GM04504 (cell line): ENCODE results near the gene SCD5.

Source experiments
- DNase-seq: peaks from one replicate; pipeline ENCODE4 v3.0.0-alpha.2; 2012; ENCODE audit warnings: low read depth

The SCD5 gene

GRCh38 chr4:82765134-82765533 lies 33.5 kb downstream of the SCD5 start:
- no peak for DNase-seq

- DNase-seq: no peak
These were observed 37.4 kb downstream of the SCD5 start for GRCh38 chr4:82761229-82761628.

- DNase-seq: no peak
These were observed 39.6 kb downstream of the SCD5 start for GRCh38 chr4:82758701-82759685.

GRCh38 chr4:82756061-82756460 lies 42.5 kb downstream of the SCD5 start:
- no peak for DNase-seq

- no peak for DNase-seq
These were observed 42.9 kb downstream of the SCD5 start for GRCh38 chr4:82755650-82756049.

- no peak for DNase-seq
These were observed 44.0 kb downstream of the SCD5 start for GRCh38 chr4:82754513-82755165.

GRCh38 chr4:82753725-82754410 lies 44.7 kb downstream of the SCD5 start:
- no peak for DNase-seq

GRCh38 chr4:82753238-82753637 lies 45.4 kb downstream of the SCD5 start:
- no peak for DNase-seq

- DNase-seq: no peak
These were observed 49.7 kb downstream of the SCD5 start for GRCh38 chr4:82748810-82749470.

- DNase-seq: no peak
These were observed 50.7 kb downstream of the SCD5 start for GRCh38 chr4:82747686-82748575.

GRCh38 chr4:82746705-82747574 lies 51.7 kb downstream of the SCD5 start:
- no peak for DNase-seq

- no peak for DNase-seq
These were observed 53.3 kb downstream of the SCD5 start for GRCh38 chr4:82745173-82745842.

GRCh38 chr4:82744284-82744968 lies 54.2 kb downstream of the SCD5 start:
- DNase-seq: no peak

- DNase-seq: no peak
These were observed 57.4 kb downstream of the SCD5 start for GRCh38 chr4:82741188-82741587.

- DNase-seq: no peak
These were observed 59.1 kb downstream of the SCD5 start for GRCh38 chr4:82739287-82740190.

- no peak for DNase-seq
These were observed 61.2 kb downstream of the SCD5 start for GRCh38 chr4:82737354-82737753.

GRCh38 chr4:82733636-82734035 lies 65.0 kb downstream of the SCD5 start:
- DNase-seq: no peak

- DNase-seq: no peak
These were observed 70.3 kb downstream of the SCD5 start for GRCh38 chr4:82728301-82728700.
